A673 (cell line): Measurements from ENCODE around the gene PPIG. TPM values are rescaled to one million over a fixed set of nuclear protein-coding genes. Genes with fewer than 3 reads are reported as not detected.
A peak's percentile ranks its signal among the peaks of the same experiment; 100 is the strongest.

ENCODE experiments used
- BruUV-seq: library from RNA; stranded (reverse); fragments of 400-500 nt; replicated peaks from 2 replicates; lab custom pipeline; 2021; lab: Mats Ljungman, UMichigan
- CTCF ChIA-PET: fragments of 300-600 bp; sonication (Branson Sonifier 250); formaldehyde crosslinking; loops from one replicate; lab custom pipeline; 2022; ENCODE audit warnings: antibody characterized with exemption; lab: Charles Lee
- POLR2A ChIA-PET: fragments of 300-600 bp; sonication (Branson Sonifier 250); formaldehyde crosslinking; loops from one replicate; lab custom pipeline; 2022; ENCODE audit warnings: antibody characterized with exemption; ENCODE audit not compliant: low non-redundant PET; lab: Charles Lee
- DNase-seq: peaks from one replicate; pipeline ENCODE4 v3.0.0-alpha.2; 2015; ENCODE audit warnings: low spot score
- H3K27ac ChIP-seq: fragments of 200-600 bp; sonication (generic); 2 replicates; pipeline ENCODE4 v1.5.1; 2016; ENCODE audit warnings: mixed run types, low read depth, mild to moderate bottlenecking, mixed read lengths, antibody characterized with exemption, low read length; ENCODE audit not compliant: poor library complexity, severe bottlenecking
- H3K27me3 ChIP-seq: fragments of 200-600 bp; sonication (generic); replicated peaks from 2 replicates; pipeline ENCODE4 v1.6.1; 2017; ENCODE audit warnings: mixed run types, low read depth, mild to moderate bottlenecking, mixed read lengths, antibody characterized with exemption, low read length; ENCODE audit not compliant: insufficient read depth, poor library complexity
- H3K36me3 ChIP-seq: fragments of 200-600 bp; sonication (generic); 2 replicates; pipeline ENCODE4 v1.6.1; 2016; ENCODE audit warnings: mixed run types, mild to moderate bottlenecking, mixed read lengths, antibody characterized with exemption, low read length; ENCODE audit not compliant: insufficient read depth, poor library complexity, severe bottlenecking
- H3K4me1 ChIP-seq: fragments of 200-600 bp; sonication (generic); 2 replicates; pipeline ENCODE4 v1.6.1; 2017; ENCODE audit warnings: mixed run types, mild to moderate bottlenecking, mixed read lengths, antibody characterized with exemption, low read length; ENCODE audit not compliant: insufficient read depth, poor library complexity, severe bottlenecking
- H3K4me3 ChIP-seq: fragments of 200-600 bp; sonication (generic); 2 replicates; pipeline ENCODE4 v1.5.1; 2016; ENCODE audit warnings: low read depth, mixed run types, mild to moderate bottlenecking, mixed read lengths, low read length; ENCODE audit not compliant: poor library complexity, severe bottlenecking
- H3K9me3 ChIP-seq: fragments of 200-600 bp; sonication (generic); 2 replicates; pipeline ENCODE4 v1.6.1; 2016; ENCODE audit warnings: mixed run types, low read depth, mild to moderate bottlenecking, mixed read lengths, antibody characterized with exemption, low read length; ENCODE audit not compliant: poor library complexity, severe bottlenecking
- EZH2 ChIP-seq: fragments of 200-600 bp; sonication (generic); IDR thresholded peaks from 2 replicates; pipeline ENCODE4 v1.6.1; 2017; ENCODE audit warnings: borderline replicate concordance, low read depth, mild to moderate bottlenecking, mixed read lengths, antibody characterized with exemption, low read length; ENCODE audit not compliant: poor library complexity, severe bottlenecking
- intact Hi-C: fragments of 100-400 bp; cut with micrococcal nuclease; formaldehyde crosslinking; loops from one replicate; pipeline ENCODE4 v1.10.0; 2022; ENCODE audit not compliant: unreplicated experiment
- total RNA-seq: library from RNA; stranded (reverse); gene quantifications from 2 replicates; pipeline ENCODE4 v1.2.3, GENCODE V29; 2021
- TF ChIP-seq, protein P1 (sequence below): fragments of 300-800, 200-600 bp; sonication (generic); conservative IDR thresholded peaks from 2 replicates; pipeline ENCODE4 v1.5.1; 2017; ENCODE audit warnings: low read depth, mild to moderate bottlenecking, antibody characterized with exemption, low read length, moderate library complexity, mixed read lengths

The PPIG gene
- total RNA-seq, 1 experiment from 2014 or later: 69.8 TPM

GRCh38 chr2:169623235-169623634 lies 39.1 kb downstream of the PPIG start:
- intact Hi-C loops: no loop called here
- Histone ChIP-seq H3K36me3 (peaks cover 26% of the 10 kb centered on the region), H3K27me3 (no peaks in the 10 kb centered on the region), H3K4me3 (no peak overlapping the region), H3K27ac (no peak overlapping the region), H3K4me1 (no peaks in the 10 kb centered on the region), H3K9me3 (no peaks in the 10 kb centered on the region)
- DNase-seq: no peak
- TF ChIP-seq EZH2: no peak
- TF ChIP-seq, protein P1, sequence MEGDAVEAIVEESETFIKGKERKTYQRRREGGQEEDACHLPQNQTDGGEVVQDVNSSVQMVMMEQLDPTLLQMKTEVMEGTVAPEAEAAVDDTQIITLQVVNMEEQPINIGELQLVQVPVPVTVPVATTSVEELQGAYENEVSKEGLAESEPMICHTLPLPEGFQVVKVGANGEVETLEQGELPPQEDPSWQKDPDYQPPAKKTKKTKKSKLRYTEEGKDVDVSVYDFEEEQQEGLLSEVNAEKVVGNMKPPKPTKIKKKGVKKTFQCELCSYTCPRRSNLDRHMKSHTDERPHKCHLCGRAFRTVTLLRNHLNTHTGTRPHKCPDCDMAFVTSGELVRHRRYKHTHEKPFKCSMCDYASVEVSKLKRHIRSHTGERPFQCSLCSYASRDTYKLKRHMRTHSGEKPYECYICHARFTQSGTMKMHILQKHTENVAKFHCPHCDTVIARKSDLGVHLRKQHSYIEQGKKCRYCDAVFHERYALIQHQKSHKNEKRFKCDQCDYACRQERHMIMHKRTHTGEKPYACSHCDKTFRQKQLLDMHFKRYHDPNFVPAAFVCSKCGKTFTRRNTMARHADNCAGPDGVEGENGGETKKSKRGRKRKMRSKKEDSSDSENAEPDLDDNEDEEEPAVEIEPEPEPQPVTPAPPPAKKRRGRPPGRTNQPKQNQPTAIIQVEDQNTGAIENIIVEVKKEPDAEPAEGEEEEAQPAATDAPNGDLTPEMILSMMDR: no peak
- ChIA-PET POLR2A (no interaction called here), CTCF (no interaction called here)
- no TSS peak for BruUV-seq

- Histone ChIP-seq H3K9me3 (no peaks in the 10 kb centered on the region), H3K27ac (no peak overlapping the region), H3K4me3 (no peak overlapping the region), H3K36me3 (peaks cover 38% of the 10 kb centered on the region), H3K4me1 (no peaks in the 10 kb centered on the region), H3K27me3 (no peaks in the 10 kb centered on the region)
- intact Hi-C loops: no loop called here
- no TSS peak for BruUV-seq
- ChIA-PET CTCF (no interaction called here), POLR2A (no interaction called here)
- DNase-seq: no peak
- TF ChIP-seq, protein P1: no peak
- no peak for TF ChIP-seq EZH2
These were observed 41.6 kb downstream of the PPIG start for GRCh38 chr2:169625781-169626180.

DNA sequence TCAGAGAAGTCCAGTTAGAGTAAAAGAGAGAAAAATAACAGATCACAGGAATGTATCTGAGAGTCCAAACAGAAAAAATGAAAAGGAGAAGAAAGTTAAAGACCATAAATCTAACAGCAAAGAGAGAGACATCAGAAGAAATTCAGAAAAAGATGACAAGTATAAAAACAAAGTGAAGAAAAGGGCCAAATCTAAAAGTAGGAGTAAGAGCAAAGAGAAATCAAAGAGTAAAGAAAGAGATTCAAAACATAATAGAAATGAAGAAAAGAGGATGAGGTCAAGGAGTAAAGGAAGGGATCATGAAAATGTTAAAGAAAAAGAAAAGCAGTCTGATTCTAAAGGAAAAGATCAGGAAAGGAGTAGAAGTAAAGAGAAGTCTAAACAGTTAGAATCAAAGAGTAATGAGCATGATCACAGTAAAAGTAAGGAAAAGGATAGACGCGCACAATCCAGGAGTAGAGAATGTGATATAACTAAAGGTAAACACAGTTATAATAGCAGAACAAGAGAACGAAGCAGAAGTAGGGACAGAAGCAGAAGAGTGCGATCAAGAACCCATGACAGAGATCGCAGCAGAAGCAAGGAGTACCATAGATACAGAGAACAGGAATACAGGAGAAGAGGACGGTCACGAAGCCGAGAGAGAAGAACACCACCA lies 52.4 kb downstream of the PPIG start:
- no peak overlapping the region for H3K27ac ChIP-seq
- ChIA-PET CTCF (no interaction called here), POLR2A (no interaction called here)
- peaks cover 53% of the 10 kb centered on the region for H3K36me3 ChIP-seq
- no peaks in the 10 kb centered on the region for H3K9me3 ChIP-seq
- no peaks in the 10 kb centered on the region for H3K4me1 ChIP-seq
- intact Hi-C loops: no loop called here
- DNase-seq: no peak
- no peaks in the 10 kb centered on the region for H3K27me3 ChIP-seq
- TF ChIP-seq, protein P1: no peak
- TF ChIP-seq EZH2: no peak
- H3K4me3 ChIP-seq: no peak overlapping the region
- TSS peak; percentile 94 for BruUV-seq
